Measurements from ENCODE around the gene TESMIN.

Gene TESMIN

GRCh38 chr11:68683121-68683520 lies 68.2 kb downstream of the TESMIN start:
- peak; percentile 56 to 86 (median 73) for DNase-seq

GRCh38 chr11:68682531-68682961 lies 68.8 kb downstream of the TESMIN start:
- peak; percentile 85 to 94 (median 88) for DNase-seq

DNA sequence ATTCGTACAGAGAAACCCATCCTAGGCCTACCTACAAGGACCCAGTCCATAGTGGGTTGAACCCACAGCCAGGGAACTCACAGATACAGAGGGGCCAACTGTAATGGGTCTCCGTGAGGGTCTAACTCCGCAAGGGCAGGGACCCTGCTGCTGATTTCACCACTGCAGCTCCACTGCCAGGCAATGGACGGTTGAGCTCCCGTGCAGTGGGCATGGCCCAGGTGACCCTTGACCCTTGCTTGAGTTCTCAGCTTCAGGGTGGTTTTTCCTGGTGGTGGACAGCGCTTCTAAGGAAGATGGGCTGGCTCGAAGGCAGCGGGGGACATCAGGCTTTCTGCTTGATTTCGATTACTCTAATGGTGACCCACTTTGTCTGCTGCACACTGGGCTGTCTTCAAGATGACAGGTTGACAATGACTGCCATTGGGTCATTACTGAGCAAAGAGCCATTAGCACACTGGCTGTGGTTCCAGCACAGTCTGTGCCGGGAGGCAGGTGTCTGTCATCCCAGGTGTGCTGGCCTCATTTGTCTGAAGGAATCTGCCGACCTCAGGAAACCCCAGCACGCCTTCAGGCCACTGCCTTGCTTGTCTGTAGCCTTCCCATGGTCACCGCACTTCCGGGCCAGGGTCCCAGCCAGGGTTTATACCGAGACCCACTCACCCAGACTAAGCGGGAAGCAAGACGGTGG lies 70.6 kb downstream of the TESMIN start:
- no peak for DNase-seq

DNA sequence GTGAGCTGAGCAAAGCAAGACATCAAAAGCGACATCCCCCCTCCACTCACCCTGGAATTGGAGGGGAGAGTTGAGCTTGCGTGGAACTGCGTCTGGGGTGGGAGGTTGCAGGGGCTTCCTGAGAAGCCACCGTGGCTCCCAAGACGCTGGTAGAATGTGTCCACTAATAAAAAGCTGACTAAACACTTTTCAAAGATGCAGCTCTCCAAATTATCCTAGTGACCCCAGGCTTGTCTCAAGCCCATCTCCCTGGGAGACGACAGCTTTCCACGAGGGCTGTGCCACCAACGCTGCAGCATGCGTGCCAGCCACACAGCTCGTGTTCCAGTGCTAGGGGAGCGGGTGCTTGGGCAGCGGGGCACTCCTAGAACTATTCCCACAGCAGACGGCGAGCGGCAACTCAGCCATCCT lies 73.3 kb downstream of the TESMIN start:
- no peak for DNase-seq

GRCh38 chr11:68677432-68677831 lies 73.9 kb downstream of the TESMIN start:
- peak; percentile 63 to 80 (median 74) for DNase-seq

- no peak for DNase-seq
Measured at GRCh38 chr11:68674461-68674860, 76.9 kb downstream of the TESMIN start.

DNA sequence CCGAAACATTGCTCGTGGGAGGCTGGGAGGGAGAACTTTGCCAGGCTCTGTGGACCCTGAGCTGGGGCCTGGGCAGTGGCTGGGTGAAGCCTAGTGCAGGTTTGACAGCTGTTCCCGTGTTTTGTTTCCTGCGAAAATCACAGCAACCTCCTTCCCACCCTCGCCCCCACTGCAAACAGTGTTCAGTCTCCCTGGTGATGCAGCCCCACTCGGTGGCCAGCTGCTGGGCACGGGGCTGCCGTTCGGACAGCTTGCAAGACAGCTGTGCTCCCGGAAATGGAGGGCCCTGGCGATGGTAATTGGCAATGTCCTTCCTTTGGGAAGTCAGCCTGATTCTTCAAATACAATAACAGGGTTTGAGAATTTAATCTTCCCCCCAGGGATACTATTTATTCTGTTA lies 77.3 kb downstream of the TESMIN start:
- no peak for DNase-seq

GRCh38 chr11:68673306-68673945 lies 77.9 kb downstream of the TESMIN start:
- peak; percentile 23 to 70 (median 38) for DNase-seq

GRCh38 chr11:68670208-68670992 lies 80.9 kb downstream of the TESMIN start:
- DNase-seq = no peak

DNA sequence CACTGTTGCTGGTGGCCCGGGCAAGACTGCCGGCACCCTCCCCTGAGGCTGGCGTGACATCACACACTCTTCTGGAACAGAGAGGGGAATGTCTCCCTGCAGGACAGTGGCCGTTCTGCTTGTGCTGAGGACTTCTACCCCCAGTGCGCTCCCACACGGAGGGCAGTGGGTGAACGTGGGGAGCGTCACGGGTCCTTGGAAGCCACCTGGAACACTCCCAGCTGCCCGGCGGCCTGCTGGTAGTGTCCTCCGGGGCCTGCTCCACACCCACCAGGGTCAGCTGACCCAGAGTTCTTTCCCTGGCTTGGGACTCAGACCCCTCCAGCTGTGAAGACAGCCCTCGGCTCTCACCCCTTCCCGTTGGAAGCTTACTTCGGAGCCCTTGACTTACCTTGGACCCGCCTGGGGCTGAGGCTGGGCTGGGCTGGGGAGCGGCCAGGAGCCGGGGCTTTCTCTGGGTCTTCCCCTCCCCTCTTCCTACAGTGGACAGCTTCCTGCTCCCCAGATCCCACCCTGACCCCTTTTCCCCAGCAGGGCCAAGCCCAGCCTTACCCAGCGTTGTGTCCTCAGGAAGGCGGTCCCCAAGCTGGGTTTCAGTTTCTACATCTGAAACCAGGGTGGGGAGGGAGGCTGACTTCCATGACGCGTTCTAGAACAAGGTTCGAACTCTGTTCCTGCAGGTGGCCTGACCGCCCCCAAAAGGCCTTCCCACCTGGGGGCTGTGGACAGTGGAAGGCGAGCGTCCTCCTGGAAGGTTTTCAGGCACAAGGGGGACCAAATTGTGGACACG lies 81.8 kb downstream of the TESMIN start:
- no peak for DNase-seq

DNA sequence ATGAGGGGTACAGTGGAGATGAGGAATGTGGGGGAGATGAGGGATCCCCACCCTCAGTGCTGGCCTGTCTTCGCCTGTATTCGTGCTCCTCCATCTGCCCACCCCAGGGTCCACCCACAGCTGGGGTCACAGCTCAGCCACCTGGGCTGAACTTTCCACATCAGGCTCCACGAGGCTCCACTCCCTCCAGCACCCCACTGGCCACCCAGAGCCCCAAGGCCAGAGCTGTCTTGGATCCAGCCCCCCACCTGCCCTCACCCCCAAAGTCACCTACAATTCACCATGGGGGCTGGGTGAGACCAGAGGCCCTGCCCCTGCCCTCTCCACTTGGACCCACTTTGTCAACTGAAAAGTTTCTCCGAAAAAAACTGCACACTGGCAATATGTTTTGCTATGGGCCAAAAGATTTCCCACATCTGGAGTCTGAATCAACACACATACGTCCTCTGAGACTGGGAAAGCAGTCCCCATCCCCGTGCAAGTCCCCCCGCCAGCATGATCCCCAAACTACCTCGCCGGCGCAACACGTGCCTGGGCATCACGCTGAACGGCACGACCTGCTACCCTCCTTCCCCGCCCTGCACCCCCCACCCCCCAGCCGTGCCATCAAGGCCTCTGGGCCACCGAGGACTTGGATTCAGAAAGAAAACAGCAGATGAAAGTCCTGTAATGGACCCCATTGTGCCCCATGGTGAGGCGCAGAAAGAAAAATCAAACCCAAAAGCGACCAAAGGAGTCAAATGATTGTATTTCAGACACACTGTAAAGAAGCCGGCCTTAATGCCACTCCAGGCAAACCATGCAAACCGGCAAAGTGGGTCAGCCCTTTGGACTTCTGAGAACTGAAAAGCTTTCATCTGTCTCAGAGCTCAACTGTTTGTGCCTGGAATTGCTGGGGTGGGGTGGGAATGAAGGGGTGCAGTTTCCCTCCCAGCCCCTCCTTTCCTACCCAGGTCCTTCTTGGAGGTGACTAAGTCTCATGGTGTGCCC lies 83.5 kb downstream of the TESMIN start:
- DNase-seq = no peak

DNA sequence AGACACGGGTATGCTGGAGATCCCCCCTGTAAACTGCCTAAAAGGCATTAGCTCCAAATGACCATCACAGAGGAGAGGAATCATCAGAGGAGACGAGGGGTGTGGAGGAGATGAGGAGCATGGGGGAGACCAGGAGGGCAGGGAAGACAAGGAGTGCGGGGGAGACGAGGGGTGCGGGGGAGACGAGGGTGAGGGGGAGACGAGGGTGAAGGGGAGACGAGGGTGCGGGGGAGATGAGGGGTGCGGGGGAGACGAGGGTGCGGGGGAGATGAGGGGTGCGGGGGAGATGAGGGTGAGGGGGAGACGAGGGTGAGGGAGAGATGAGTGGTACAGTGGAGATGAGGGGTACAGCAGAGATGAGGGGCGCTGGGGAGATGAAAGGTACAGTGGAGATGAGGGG lies 84.5 kb downstream of the TESMIN start:
- DNase-seq = no peak

- no peak for DNase-seq
Measured at GRCh38 chr11:68665436-68665835, 85.9 kb downstream of the TESMIN start.

DNA sequence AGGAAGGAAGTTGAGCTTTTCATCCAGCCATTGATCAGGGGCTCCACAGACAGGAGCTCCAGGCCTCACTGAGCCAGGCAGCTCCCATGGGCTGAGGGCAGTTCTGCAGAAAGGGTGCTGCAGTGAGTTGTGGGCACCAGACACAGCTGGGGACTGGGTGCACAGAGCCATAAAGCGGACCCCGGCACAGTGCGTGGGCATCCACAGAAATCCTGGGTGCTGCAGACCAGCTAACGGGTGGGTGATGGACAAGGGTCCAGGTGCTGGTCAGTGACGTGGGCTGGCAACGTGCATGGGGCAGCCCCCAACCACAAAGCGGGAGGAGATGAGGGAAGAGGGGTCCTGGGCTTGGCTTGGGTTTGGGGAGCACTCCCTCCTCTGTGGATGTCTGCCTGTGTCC lies 86.4 kb downstream of the TESMIN start:
- no peak for DNase-seq

DNA sequence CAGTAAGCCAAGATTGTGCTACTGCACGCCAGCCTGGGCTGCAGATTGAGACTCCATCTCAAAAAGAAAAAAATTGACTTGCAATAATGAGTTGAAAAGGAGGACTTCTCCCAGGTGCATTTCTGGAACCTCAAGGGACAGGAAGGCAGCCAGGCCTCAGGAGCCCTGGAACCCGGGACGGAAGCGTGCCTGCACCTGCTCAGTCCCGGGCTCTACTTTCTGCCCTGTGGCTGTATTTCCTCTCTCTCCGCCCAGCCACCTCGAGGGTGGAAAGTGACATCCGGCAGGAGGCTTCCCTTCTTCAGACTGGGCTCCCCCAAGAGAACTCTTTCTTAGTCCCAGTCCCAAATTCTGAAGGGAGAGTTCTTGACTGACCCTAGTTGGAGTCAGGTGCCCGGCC lies 87.2 kb downstream of the TESMIN start:
- DNase-seq = no peak

GRCh38 chr11:68663482-68664010 lies 87.8 kb downstream of the TESMIN start:
- DNase-seq = no peak

DNA sequence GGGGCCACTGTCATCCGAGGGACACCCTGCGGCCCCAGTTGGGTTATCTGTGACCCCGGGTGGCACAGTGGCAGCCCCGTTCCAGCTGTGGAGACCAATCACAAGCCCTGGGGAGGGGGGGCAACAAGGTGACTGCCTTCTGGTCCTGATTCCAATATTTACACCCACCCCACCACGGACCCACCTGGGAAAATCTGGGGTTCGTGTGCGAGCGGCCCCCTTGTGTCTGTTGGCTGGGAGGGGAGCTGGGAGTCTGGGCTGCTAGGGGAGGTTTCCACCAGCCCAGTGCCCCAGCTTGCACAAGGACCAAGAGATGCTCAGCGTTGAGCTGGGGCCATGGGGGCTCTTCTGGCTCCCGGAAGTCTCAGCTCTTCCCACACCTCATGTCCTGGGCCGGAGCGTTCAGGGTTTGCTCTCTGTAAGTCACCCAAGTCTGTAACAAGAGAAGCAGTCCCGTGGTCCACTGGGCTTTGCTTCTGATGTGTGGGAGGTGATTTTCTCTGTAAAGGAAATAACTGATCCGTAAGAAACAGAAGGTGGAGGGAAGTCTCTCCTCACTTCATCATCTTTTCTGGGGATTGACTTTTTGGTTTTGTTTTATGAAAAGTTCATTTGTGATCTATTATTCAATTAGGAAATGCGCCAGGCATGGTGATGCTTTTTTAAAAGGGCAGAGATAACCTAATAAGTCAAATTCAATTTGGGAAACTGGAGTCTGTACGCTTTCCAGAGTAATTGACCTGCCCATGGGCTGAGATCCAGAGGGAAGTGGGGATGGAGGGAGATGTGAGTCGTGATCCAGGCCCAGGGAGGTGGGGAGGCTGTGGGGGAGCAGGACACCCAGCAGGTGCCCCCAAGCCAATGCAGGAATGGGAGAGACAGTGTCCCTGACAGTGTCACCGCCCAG lies 89.4 kb downstream of the TESMIN start:
- no peak for DNase-seq

DNA sequence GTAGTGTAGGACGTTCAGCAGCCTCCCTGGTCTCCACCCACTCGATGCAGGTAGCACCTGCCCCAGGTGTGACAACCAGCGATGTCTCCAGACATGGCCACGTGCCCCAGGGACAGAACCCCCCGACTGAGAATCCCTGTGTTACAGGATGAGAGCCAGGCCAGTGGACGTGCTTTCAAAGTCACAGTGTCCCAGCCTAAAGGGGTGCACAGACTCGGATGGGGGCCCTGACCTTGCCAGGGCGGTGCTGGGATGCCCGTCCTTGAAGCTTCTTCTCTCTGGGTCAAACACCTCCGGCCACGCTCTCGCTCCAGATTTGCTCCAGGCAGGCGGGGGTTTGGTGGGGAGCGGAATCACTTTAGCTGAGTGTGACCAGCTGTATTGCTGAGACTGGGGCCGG lies 90.3 kb downstream of the TESMIN start:
- no peak for DNase-seq

GRCh38 chr11:68660066-68660810 lies 91.1 kb downstream of the TESMIN start:
- no peak for DNase-seq
